Breast epithelium (tissue), 4 donors: ENCODE results near the gene AGBL1. TPM values are rescaled to one million over a fixed set of nuclear protein-coding genes. Genes with fewer than 3 reads are reported as not detected.

ENCODE experiments used
- DNase-seq, 2 donors: peaks; one replicate each; pipeline ENCODE4 v3.0.0-alpha.2; 2019; ENCODE audit warnings: low spot score in 2 of 2
- H3K27ac ChIP-seq, 2 donors: fragments of 200-600 bp; sonication (generic) in 1 of 2; one replicate each; pipeline ENCODE4 v1.5.1; 2016 to 2019; ENCODE audit warnings: mild to moderate bottlenecking in 1 of 2
- H3K27me3 ChIP-seq, 2 donors: fragments of 200-600 bp; sonication (generic) in 1 of 2; one replicate each; pipeline versions ENCODE4 v1.5.1 to v1.6.0; 2017 to 2019; ENCODE audit warnings: control low read depth in 1 of 2, mild to moderate bottlenecking in 1 of 2
- H3K36me3 ChIP-seq: fragments of 200-600 bp; one replicate; pipeline ENCODE4 v1.5.1; 2019
- H3K4me1 ChIP-seq, 2 donors: fragments of 200-600 bp; sonication (generic); one replicate each; pipeline ENCODE4 v1.5.1; 2016 to 2019; ENCODE audit warnings: control low read depth in 1 of 2
- H3K4me3 ChIP-seq, 3 donors: fragments of 200-600 bp; sonication (generic); 1 replicate in 2 of 3; 2 replicates in 1 of 3; pipeline ENCODE4 v1.5.1; 2016 to 2019; ENCODE audit warnings: mild to moderate bottlenecking in 3 of 3, moderate library complexity in 2 of 3
- H3K9me3 ChIP-seq, 2 donors: fragments of 200-600 bp; sonication (generic) in 1 of 2; one replicate each; pipeline ENCODE4 v1.5.1; 2016 to 2019; ENCODE audit warnings: control low read depth in 1 of 2
- POLR2A ChIP-seq: fragments of 450-650 bp; IDR thresholded peaks from one replicate; pipeline ENCODE4 v1.6.1; 2016; ENCODE audit warnings: antibody characterized with exemption, mild to moderate bottlenecking, moderate library complexity
- POLR2AphosphoS5 ChIP-seq, 3 donors: sonication (generic); formaldehyde crosslinking; IDR thresholded peaks; one replicate each; pipeline ENCODE4 v1.6.1; 2017; ENCODE audit warnings: antibody characterized with exemption in 3 of 3
- intact Hi-C: fragments of 100-400 bp; cut with DNase I; formaldehyde crosslinking; loops from one replicate; pipeline ENCODE4 v1.15.1; 2023; ENCODE audit warnings: low total_unique reads
- total RNA-seq, 3 donors: library from RNA; depleted of rRNA; stranded (reverse); fragments of >200 nt; gene quantifications; one replicate each; pipeline ENCODE4 v1.1.0, GENCODE V29; 2016
- TF ChIP-seq, protein P1 (sequence below), 3 donors: fragments of 450-650 bp; IDR thresholded peaks; one replicate each; pipeline ENCODE4 v1.5.1; 2016 to 2017; ENCODE audit warnings: antibody characterized with exemption in 3 of 3, mild to moderate bottlenecking in 3 of 3, moderate library complexity in 3 of 3

Gene AGBL1
- total RNA-seq, 3 donors from 2014 or later, result not detected

GRCh38 chr15:86917361-86917671, 837.6 kb downstream of the AGBL1 start:
- H3K27me3 ChIP-seq, result no peaks in the 10 kb centered on the region
- DNase-seq, result no peak
- H3K4me1 ChIP-seq, result no peaks in the 10 kb centered on the region
- no peak overlapping the region for H3K27ac ChIP-seq
- intact Hi-C loops, result no loop called here
- no peak overlapping the region for H3K4me3 ChIP-seq
- no peaks in the 10 kb centered on the region for H3K36me3 ChIP-seq
- TF ChIP-seq, protein P1, sequence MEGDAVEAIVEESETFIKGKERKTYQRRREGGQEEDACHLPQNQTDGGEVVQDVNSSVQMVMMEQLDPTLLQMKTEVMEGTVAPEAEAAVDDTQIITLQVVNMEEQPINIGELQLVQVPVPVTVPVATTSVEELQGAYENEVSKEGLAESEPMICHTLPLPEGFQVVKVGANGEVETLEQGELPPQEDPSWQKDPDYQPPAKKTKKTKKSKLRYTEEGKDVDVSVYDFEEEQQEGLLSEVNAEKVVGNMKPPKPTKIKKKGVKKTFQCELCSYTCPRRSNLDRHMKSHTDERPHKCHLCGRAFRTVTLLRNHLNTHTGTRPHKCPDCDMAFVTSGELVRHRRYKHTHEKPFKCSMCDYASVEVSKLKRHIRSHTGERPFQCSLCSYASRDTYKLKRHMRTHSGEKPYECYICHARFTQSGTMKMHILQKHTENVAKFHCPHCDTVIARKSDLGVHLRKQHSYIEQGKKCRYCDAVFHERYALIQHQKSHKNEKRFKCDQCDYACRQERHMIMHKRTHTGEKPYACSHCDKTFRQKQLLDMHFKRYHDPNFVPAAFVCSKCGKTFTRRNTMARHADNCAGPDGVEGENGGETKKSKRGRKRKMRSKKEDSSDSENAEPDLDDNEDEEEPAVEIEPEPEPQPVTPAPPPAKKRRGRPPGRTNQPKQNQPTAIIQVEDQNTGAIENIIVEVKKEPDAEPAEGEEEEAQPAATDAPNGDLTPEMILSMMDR (IDR thresholded peaks at IDR 0.05), result no peak
- TF ChIP-seq POLR2AphosphoS5 (IDR thresholded peaks at IDR 0.05) (no peak), POLR2A (no peak)
- no peaks in the 10 kb centered on the region for H3K9me3 ChIP-seq

DNA sequence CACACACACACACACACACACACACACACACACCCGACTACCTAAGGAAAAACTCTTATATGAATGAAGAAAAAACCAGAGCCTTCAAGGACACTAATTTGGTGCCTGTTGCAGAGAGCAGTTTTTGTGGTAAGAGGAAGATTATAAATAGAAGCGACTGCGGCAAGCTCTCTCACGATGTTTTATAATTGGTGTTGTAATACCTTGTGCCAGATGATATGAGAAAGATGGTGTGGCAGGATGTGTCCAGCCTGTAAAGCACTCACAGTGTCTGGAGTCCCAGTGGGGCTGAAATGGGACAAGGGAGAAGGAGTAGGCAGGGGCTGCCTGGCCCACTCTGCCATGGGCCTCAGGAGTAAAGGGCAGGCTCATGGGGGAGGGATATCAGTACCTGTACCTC, 839.9 kb downstream of the AGBL1 start:
- intact Hi-C loops, result no loop called here
- DNase-seq, result no peak
- no peaks in the 10 kb centered on the region for H3K4me1 ChIP-seq
- H3K27me3 ChIP-seq, result no peaks in the 10 kb centered on the region
- no peak overlapping the region for H3K4me3 ChIP-seq
- H3K9me3 ChIP-seq, result no peaks in the 10 kb centered on the region
- TF ChIP-seq POLR2AphosphoS5 (IDR thresholded peaks at IDR 0.05) (no peak), POLR2A (no peak)
- TF ChIP-seq, protein P1 (IDR thresholded peaks at IDR 0.05), result no peak
- H3K36me3 ChIP-seq, result no peaks in the 10 kb centered on the region
- no peak overlapping the region for H3K27ac ChIP-seq

- intact Hi-C loops, result no loop called here
- no peak for DNase-seq
- H3K9me3 ChIP-seq, result no peaks in the 10 kb centered on the region
- no peak overlapping the region for H3K4me3 ChIP-seq
- TF ChIP-seq, protein P1 (IDR thresholded peaks at IDR 0.05), result no peak
- no peak for TF ChIP-seq POLR2AphosphoS5 (IDR thresholded peaks at IDR 0.05)
- TF ChIP-seq POLR2A, result no peak
- no peaks in the 10 kb centered on the region for H3K27me3 ChIP-seq
- no peaks in the 10 kb centered on the region for H3K4me1 ChIP-seq
- H3K36me3 ChIP-seq, result no peaks in the 10 kb centered on the region
- no peak overlapping the region for H3K27ac ChIP-seq
Measured at GRCh38 chr15:86929461-86929860, 849.8 kb downstream of the AGBL1 start.

GRCh38 chr15:86932456-86932855, 852.8 kb downstream of the AGBL1 start:
- Histone ChIP-seq H3K36me3 (no peaks in the 10 kb centered on the region), H3K27me3 (peaks cover 0 to 6% of the 10 kb centered on the region in 2 donors), H3K9me3 (peaks cover 0 to 4% of the 10 kb centered on the region in 2 donors), H3K4me3 (no peak overlapping the region), H3K4me1 (no peaks in the 10 kb centered on the region), H3K27ac (no peak overlapping the region)
- TF ChIP-seq POLR2A (no peak), POLR2AphosphoS5 (IDR thresholded peaks at IDR 0.05) (no peak)
- TF ChIP-seq, protein P1 (IDR thresholded peaks at IDR 0.05), result no peak
- intact Hi-C loops, result no loop called here
- DNase-seq, result no peak

GRCh38 chr15:86935841-86936240, 856.2 kb downstream of the AGBL1 start:
- no peak for DNase-seq
- no peak overlapping the region for H3K4me3 ChIP-seq
- H3K27me3 ChIP-seq, result peaks cover 0 to 6% of the 10 kb centered on the region in 2 donors
- H3K36me3 ChIP-seq, result no peaks in the 10 kb centered on the region
- TF ChIP-seq POLR2AphosphoS5 (IDR thresholded peaks at IDR 0.05) (no peak), POLR2A (no peak)
- TF ChIP-seq, protein P1 (IDR thresholded peaks at IDR 0.05), result no peak
- intact Hi-C loops, result no loop called here
- no peak overlapping the region for H3K27ac ChIP-seq
- H3K9me3 ChIP-seq, result peaks cover 0 to 5% of the 10 kb centered on the region in 2 donors
- no peaks in the 10 kb centered on the region for H3K4me1 ChIP-seq
